A172 (cell line): Measurements from ENCODE around the gene TMPRSS11E. TPM values are rescaled to one million over a fixed set of nuclear protein-coding genes. Genes with fewer than 3 reads are reported as not detected.
"Not testable (repeated sequence)": the region's sequence is repeated elsewhere in the genome, so short reads cannot be mapped to it uniquely, and the experiment has no call there.

Experiments used
- DNase-seq: peaks from one replicate; pipeline ENCODE4 v3.0.0-alpha.2; 2015; ENCODE audit warnings: low spot score
- total RNA-seq: library from RNA; depleted of rRNA; stranded (reverse); fragments of >200 nt; shearing (Covaris generic); gene quantifications from 2 replicates; pipeline ENCODE4 v1.2.3, GENCODE V29; 2014; rRNA removed

The TMPRSS11E gene, protein sequence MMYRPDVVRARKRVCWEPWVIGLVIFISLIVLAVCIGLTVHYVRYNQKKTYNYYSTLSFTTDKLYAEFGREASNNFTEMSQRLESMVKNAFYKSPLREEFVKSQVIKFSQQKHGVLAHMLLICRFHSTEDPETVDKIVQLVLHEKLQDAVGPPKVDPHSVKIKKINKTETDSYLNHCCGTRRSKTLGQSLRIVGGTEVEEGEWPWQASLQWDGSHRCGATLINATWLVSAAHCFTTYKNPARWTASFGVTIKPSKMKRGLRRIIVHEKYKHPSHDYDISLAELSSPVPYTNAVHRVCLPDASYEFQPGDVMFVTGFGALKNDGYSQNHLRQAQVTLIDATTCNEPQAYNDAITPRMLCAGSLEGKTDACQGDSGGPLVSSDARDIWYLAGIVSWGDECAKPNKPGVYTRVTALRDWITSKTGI
- total RNA-seq, result not detected in 2 replicates

DNA sequence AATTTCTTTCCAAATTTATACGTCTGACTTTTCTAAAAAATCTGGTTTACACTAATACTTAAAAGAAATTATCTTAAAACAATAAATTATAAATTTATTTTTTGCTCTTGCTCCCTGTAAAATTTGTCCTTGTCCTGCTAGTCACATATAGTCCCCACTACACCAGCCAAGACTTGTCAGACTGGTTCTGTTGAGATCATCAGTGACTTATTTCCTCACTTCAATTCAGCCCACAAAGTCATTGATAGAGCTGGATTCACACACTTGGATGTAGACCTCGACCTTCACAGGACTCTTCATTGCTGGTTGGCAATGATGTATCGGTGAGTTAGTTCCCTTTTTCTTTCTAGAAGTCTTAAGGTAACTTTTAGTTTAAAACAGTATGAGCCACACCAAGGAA lies at the start of gene TMPRSS11E:
Gene TMPRSS11E, plus strand, starts transcription at position 263 of the 400 bp plus-strand sequence. Its CDS starts 50 bp downstream, at position 313.
- no peak for DNase-seq

DNA sequence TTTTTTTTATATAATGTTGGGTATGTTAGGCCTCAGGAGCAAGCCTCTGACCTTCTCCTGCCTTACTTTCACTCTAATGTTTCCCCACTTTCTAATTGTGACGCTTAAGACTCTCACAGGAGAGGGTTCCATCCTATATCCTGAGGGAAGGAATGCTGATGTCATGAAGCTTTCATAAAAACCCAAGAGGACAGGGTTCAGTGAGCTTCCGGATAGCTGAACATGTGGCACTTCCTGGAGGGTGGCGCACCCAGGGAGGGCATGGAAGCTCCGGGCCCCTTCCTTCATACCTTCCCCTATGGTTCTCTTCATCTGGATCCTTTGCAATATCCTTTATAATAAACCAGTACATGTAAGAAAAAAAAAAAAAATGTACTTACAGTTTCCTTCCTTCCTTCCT lies 48.0 kb upstream of the TMPRSS11E start:
- no peak for DNase-seq

DNA sequence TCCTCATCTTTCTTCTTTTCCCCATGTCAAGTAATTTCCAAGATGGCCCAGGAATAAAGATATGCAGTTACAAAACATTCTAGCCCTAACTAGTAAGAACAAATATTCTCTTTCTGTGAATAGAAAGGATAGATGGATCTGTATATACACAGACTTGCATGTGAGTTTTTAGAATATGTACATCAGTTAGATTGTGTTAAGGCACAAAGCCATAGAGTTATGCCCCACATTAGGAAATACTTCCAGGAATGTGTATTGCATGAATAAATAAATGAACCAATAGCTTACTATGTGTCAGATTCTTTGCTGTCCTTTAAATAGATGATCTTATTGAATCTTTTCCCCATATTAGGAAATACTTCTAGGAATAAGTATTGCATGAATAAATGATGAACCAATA lies 46.0 kb upstream of the TMPRSS11E start:
- DNase-seq, result no peak

DNA sequence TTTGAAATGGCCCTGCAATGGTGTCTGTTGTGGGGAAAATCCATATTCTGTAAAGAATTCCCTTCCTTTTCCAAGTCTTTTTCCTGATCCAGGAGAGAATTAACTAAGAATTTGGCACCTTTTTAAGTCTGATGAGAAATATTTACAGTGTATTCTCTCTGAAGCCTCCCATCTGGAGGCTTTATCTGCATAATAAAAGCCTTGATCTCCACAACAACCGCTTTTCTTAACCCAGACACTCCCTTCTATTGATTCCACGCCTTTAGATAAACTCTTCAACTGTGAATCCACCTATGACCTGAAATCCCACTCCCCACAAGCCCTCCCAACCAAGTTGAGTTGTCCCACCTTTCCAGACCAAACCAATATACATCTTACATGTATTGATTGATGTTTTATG lies 43.1 kb upstream of the TMPRSS11E start:
- no peak for DNase-seq

DNA sequence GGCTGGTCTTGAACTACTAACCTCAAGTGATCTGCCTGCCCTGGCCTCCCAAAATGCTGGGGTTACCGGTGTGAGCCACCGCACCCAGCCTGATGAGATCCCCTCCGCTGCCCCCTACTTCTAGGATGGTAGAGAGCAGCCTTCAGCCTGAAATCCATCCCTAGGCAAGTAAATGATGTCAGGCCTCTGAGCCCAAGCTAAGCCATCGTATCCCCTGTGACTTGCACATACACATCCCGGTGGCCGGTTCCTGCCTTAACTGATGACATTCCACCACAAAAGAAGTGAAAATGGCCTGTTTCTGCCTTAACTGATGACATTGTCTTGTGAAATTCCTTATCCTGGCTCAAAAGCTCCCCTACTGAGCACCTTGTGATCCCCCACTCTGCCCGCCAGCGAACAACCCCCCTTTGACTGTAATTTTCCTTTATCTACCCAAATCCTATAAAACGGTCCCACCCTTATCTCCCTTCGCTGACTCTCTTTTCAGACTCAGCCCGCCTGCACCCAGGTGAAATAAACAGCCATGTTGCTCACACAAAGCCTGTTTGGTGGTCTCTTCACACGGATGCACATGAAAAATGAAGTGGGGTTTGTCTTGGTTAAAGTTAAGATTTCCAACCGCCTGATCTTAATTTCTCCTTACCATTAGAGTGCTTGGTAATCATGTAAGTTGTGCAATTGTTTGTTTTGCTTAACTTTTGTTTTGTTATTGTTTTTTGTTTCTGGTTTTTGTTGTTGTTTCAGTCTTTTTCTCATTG lies 41.4 kb upstream of the TMPRSS11E start:
- not testable (repeated sequence) for DNase-seq

DNA sequence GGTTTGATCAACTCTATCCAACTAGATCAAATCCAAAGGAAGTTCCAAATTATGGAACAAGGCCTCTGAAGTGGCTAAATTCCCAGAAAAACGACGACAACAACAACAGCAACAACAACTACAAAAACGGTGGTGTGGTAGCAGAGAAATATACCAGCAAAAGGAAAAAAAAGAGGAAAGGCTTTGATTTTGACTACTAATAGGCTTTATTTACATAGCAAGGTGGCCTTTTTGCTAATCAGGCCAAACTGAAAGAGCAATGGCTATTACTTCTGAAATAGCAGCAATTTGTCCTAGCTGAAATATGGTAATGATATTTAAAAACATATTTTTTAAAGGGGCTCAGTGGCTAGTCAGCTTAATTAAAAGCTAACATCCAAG lies 40.8 kb upstream of the TMPRSS11E start:
- no peak for DNase-seq

DNA sequence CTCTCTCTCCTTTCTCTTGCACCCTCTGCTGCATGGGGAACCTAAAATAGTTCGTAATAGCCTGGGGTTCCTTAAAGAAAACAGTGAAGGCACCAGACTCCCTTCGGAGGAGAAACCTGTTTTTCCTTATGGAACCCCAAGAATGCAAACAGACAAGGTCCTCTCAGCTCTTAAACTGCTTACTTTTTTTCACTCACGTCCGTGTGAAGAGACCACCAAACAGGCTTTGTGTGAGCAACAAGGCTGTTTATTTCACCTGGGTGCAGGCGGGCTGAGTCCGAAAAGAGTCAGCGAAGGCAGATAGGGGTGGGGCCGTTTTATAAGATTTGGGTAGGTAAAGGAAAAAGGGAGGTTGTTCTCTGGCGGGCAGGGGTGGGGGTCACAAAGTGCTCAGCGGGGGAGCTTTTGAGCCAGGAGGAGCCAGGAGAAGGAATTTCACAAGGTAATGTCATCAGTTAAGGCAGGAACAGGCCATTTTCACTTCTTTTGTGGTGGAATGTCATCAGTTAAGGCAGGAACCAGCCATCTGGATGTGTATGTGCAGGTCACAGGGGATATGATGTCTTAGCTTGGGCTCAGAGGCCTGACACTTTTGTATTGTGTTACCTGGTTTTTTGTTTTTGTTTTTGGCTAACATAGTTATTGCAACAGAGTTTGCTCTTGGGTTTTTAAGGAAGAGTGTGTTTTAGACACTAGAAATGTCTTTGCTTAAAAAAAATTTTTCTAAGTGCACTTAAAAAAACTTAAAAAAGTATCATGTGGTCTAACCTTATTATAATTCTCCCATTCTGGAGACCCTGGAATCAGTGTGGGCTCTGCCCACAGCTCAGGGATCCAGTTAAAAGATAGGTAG lies 40.0 kb upstream of the TMPRSS11E start:
- not testable (repeated sequence) for DNase-seq

DNA sequence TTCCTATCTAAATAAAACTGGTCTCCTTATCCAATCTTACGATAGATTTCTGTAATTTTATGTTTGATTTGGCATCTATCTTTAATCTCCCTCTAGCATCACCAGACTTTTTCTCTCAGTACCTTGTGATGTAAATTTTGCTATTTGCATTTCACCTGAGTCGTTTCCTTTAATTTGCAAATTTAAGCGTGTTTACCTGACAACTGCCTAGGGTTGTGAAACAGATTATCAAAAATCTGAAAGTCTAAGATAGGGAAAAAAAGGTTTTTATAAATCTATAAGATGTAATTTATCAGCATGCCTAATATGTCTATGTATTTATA lies 39.4 kb upstream of the TMPRSS11E start:
- DNase-seq, result no peak

DNA sequence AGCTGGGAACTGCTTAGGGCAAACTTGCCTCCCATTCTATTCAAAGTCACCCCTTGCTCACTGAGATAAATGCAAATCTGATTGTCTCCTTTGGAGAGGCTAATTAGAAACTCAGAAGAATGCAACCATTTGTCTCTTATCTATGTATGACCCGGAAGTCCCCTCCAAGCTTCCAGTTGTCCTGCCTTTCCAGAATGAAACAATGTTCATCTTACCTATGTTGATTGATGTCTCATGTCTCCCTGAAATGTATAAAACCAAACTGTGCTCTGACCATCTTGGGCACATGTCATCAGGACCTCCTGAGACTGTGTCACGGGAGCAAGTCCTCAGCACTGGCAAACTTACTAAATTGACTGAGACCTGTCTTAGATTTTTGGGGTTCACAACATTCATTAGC lies 37.1 kb upstream of the TMPRSS11E start:
- DNase-seq, result no peak

DNA sequence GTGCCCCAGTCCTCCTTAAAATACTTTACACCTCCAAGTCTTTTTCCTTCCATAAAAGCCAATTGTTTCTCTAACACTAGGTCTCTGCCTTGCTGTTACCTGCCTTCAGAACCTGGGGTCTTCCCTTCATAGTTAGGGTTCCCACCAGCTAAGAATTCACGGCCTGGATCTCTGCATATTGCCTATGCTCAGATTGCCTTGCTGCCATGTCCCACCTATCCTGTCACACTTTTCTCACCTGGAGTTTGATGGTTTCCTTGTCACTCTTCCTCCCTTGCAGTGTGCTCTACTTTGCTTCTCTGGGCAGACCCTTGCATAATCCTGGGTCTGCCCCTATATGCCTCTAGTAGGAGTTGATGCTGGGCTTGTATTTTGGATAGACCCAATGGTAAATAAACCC lies 36.6 kb upstream of the TMPRSS11E start:
- no peak for DNase-seq

DNA sequence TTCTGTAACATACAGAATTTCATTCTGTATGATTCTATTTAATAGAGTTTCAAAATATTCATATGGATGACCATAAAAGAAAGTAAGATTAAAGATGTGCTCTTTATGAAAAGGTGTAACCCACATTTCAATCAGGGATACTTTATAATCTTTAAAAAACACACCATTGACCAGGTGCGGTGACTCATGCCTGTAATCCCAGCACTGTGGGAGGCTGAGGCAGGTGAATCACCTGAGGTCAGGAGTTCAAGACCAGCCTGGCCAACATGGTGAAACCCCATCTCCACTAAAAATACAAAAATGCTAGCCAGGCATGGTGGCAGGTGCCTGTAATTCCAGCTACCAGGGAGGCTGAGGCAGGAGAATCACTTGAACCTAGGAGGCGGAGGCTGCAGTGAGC lies 35.2 kb upstream of the TMPRSS11E start:
- not testable (repeated sequence) for DNase-seq

DNA sequence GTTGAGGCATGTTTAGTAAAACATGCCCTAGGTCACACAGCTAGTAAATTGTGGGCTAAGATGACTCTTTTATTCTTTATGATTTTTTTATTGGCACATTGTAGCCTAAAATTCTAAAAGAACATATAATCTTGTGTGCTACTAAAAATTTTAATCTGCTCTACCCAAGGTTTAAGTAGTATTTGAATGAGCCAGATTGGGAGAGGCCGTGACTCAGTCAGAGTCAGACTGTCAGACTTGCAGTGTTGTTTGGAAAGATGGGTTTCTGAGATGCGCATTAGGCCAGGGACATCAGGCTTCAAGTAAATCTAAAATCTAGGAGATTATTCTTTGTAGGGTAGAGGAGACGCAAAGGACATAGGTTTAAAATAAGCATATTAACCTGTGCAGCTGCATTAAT lies 30.7 kb upstream of the TMPRSS11E start:
- no peak for DNase-seq

DNA sequence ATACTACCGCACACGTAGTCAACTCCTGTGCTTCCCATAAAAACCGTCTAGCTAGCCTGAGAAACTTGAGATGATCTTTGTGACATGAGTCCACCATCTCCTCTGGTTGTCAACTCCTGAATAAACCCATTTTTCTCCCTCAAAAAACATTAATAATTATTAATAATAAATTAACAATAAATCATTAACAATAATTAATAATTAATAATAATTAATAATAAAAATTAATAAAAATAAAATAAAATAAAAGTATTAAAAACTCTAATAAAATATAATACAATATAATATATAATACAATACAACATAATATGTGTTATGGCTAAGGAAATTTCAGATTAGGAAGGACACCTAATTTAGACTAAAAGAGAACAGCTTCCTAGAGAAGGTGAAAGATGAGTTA lies 20.7 kb upstream of the TMPRSS11E start:
- DNase-seq, result no peak

DNA sequence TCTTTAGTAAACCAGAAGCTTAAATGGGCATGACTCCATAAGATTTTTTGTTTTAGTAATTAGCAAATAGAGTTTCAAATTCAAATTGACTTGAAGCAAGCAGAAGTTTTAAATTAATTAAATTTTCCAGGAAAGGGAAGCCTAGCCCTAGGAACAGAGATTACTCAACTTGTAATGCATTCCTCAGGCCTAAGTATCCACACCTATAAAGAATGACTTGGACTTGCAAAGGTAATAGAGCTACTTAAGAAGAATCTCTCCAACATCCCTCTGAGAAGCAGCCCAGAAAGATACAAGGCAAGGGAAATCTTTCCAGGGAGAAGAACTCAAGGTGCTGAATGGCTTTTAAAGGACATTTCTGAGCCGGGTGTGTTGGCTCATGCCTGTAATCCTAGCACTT lies 16.9 kb upstream of the TMPRSS11E start:
- no peak for DNase-seq

DNA sequence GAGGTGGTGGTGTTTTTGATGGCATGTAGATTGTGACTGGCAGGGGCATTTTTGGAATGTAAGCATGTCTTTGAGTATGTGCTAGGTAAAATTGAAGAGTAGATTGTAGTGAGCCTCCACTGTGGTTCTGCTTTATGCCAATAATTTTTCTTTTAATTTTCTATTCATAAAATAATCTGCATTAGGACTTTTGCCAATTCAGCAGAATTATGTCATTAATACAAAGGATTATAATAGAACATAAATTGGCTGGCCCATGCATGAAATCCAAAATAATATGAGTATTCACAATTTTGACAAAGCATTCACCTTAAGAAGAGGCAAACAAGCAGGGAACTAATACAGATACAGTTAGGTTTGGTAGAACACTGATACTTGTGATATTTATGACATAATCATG lies 14.9 kb upstream of the TMPRSS11E start:
- DNase-seq, result no peak

DNA sequence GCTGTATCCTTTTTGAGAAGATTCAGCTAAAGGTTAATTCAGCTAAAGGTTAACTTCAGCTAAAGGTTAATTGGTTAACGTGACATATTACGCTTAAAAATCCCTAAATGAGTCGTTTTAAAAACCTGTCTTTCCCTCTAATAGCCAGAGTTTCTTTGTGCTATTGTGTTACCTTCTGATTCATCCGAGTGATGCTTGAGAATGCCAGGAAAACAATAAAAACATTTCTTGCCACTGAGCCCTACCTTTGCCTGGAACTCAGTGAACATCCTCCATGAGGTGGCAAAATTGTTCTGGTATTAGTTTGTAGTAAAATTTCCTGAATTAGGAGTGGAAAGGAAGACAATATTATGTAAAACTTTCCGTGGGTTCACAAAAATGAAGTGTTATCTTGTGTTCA lies 13.7 kb upstream of the TMPRSS11E start:
- DNase-seq, result no peak

DNA sequence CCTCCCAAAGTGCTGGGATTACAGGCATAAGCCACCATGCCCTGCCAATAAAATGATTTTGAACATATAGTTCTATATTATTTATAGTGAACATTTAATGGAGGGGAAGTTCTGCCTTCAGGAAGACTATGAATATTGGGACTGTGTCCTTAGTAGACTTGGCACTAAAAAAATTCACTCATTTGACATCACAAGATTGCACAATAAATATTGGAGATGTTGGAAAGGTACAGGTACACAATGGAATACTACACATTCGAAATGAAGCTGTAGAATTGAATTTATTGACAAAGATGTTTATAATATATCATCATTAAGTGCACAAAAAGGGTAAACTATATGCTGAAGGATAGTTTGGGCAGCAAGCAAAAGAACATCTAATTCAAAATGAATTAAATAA lies 13.0 kb upstream of the TMPRSS11E start:
- no peak for DNase-seq

DNA sequence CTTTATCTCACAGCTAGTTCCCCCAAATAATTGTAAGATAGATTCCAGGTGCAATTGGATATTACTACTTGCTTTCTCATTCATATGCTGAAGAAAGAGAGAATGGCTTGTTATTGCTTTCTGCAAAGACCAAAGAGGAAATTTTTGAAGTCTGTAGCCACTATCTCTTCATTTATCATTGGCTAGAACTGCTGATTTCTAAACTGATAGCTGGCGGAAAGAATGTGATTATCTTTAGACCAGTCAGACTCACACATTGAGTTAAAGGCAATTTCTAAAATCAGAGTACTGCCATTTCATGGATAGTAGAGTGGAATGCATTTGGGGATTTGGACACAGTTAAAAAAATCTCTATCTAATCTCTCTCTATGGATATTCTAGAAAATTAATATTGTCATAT lies 12.4 kb upstream of the TMPRSS11E start:
- no peak for DNase-seq

DNA sequence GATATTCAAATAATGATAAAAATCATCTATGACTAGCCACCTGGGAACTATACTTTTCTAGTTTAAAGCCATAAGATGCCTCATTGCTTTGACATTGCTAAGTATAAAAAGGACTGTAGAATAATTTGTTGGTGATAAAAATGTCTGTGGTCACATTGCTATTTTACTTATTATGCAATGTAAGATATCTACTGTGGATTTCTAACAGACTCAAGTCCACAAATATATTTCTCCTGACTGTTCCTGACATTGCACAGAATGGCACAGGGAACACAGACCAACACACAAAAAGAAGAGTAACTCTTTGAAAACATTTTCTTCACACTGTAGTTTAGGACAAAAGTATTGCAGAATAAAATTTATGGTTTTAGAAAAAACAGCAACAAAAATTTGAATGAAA lies 2.2 kb upstream of the TMPRSS11E start:
- no peak for DNase-seq

DNA sequence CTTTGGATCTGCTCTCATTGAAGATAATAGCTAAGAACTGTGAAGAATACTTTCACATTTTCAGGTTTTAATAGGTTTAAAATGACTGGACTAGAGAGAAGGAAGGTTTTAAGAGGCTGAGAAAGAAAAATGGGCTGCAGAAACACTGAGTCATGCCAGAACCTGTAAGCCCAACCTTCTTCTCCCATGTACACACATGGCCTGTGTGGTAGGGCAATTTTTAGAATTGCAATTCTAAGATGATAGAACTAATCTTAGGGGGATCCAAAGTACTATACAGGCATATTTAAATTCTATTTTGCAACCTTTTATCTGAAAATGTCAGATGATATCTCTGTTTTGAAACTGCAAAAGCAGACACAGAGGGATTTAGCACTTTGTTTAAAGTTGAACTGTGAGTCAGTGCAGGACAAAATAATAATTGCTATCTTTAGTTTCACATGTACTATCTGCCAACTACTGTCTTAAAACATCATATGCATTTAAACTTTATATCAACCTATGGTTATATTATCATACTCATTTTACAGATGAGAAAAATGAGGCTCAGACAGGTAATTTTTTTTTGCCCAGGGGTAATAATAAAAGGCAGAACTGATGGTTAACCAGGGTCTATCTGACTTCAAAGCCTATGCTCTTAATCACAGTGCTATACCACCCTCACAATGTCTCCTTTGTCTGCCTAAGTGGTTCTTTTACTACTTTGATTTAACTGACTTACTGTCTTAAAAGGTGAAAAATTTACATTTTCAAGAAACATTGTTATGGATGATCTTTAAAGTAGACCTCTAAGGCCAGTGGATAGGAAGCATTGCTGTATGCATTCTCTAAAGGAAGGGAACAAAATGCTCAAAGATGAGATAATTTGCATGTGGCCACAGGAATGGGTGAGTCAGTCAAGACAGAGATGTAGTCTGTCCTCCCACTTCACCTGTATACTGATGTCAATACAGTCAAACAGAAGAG lies 4.3 kb downstream of the TMPRSS11E start:
- peak; percentile 13 for DNase-seq

DNA sequence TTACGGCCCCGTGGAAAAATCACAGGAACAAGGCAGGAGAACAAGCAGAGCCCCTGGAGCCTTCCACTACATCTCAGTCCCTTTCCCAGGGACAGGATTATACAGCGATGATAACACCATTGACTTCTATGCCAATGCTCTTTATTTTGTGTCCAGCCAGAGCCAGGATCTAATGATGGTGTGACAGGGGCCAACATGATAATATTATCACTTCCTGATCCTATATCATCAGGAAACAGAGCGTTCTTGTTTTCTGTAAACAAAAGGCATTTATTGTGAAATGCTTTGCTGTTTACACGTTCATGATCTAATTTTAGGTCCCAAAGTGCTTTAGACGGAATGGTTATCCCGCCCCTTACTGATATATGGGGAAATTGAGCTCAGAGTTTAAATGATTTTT lies 12.8 kb downstream of the TMPRSS11E start:
- no peak for DNase-seq
